Lower lobe of right lung (tissue), 2 donors: ENCODE measurements around the gene REEP3. TPM values are rescaled to one million over a fixed set of nuclear protein-coding genes. Genes with fewer than 3 reads are reported as not detected.
"Not testable (repeated sequence)": the region's sequence is repeated elsewhere in the genome, so short reads cannot be mapped to it uniquely, and the experiment has no call there.

ENCODE experiments used
- ATAC-seq, 2 donors: fragments of 200-7000 bp; cut with Tn5 transposase; one replicate each; pipeline ENCODE4 v1.9.1; 2020 to 2022; ENCODE audit warnings: mild to moderate bottlenecking in 2 of 2, moderate library complexity in 2 of 2
- DNase-seq: peaks from one replicate; pipeline ENCODE4 v3.0.0-alpha.2; 2020
- H3K27ac ChIP-seq: fragments of 200-600 bp; one replicate; pipeline ENCODE4 v1.8.0; 2022
- H3K27me3 ChIP-seq: fragments of 200-600 bp; one replicate; pipeline ENCODE4 v1.8.0; 2022; ENCODE audit warnings: low read depth
- H3K36me3 ChIP-seq: fragments of 200-600 bp; one replicate; pipeline ENCODE4 v1.8.0; 2022; ENCODE audit warnings: mild to moderate bottlenecking
- H3K4me1 ChIP-seq: fragments of 200-600 bp; one replicate; pipeline ENCODE4 v1.8.0; 2022
- H3K4me3 ChIP-seq: fragments of 200-600 bp; one replicate; pipeline ENCODE4 v1.8.0; 2022; ENCODE audit warnings: mild to moderate bottlenecking
- H3K9me3 ChIP-seq: fragments of 200-600 bp; one replicate; pipeline ENCODE4 v1.8.0; 2022
- CTCF ChIP-seq: fragments of 200-600 bp; IDR thresholded peaks from one replicate; pipeline ENCODE4 v1.8.0; 2022; ENCODE audit warnings: antibody characterized with exemption, mild to moderate bottlenecking
- intact Hi-C: fragments of 100-400 bp; cut with DNase I; formaldehyde crosslinking; loops from one replicate; pipeline ENCODE4 v1.11.0; 2022
- total RNA-seq: library from RNA; stranded (reverse); fragmentation: NEBNext Ultra II Directional; extraction: Animal tissue kit (Norgen Biotek cat#: 25700); gene quantifications from one replicate; pipeline ENCODE4 v1.2.1, GENCODE V29; 2021
- donor health status: DM: no; HTN: yes; CAD: no; lungs with severe emphysema.

The REEP3 gene
- total RNA-seq, 1 donor from 2014 or later: 50.9 TPM

GRCh38 chr10:63558132-63558784 lies 37.1 kb downstream of the REEP3 start:
- no peak for DNase-seq
- Histone ChIP-seq H3K9me3 (no peaks in the 10 kb centered on the region), H3K36me3 (no peaks in the 10 kb centered on the region), H3K4me3 (no peak overlapping the region), H3K27me3 (no peaks in the 10 kb centered on the region), H3K4me1 (no peaks in the 10 kb centered on the region), H3K27ac (no peak overlapping the region)
- no peak for TF ChIP-seq CTCF
- intact Hi-C loops: no loop called here
- ATAC-seq: no peak

GRCh38 chr10:63561341-63561740 lies 40.1 kb downstream of the REEP3 start:
- intact Hi-C loops: no loop called here
- H3K36me3 ChIP-seq: no peaks in the 10 kb centered on the region
- TF ChIP-seq CTCF: no peak

GRCh38 chr10:63562391-63562790 lies 41.2 kb downstream of the REEP3 start:
- intact Hi-C loops: no loop called here
- no peaks in the 10 kb centered on the region for H3K9me3 ChIP-seq
- no peaks in the 10 kb centered on the region for H3K36me3 ChIP-seq
- H3K4me3 ChIP-seq: no peak overlapping the region
- no peaks in the 10 kb centered on the region for H3K27me3 ChIP-seq
- no peak overlapping the region for H3K27ac ChIP-seq
- DNase-seq: no peak
- no peaks in the 10 kb centered on the region for H3K4me1 ChIP-seq
- no peak for ATAC-seq
- no peak for TF ChIP-seq CTCF

More at GRCh38 chr10:63561341-63561740, 40.1 kb downstream of the REEP3 start:
- Histone ChIP-seq H3K4me3 (no peak overlapping the region), H3K27ac (no peak overlapping the region), H3K4me1 (no peaks in the 10 kb centered on the region), H3K27me3 (no peaks in the 10 kb centered on the region), H3K9me3 (no peaks in the 10 kb centered on the region)
- ATAC-seq (no peak), DNase-seq (no peak)

- DNase-seq (no peak), ATAC-seq (no peak)
- no peak overlapping the region for H3K27ac ChIP-seq
- no peaks in the 10 kb centered on the region for H3K27me3 ChIP-seq
- no peaks in the 10 kb centered on the region for H3K4me1 ChIP-seq
- no peaks in the 10 kb centered on the region for H3K36me3 ChIP-seq
- no peak overlapping the region for H3K4me3 ChIP-seq
- H3K9me3 ChIP-seq: no peaks in the 10 kb centered on the region
- intact Hi-C loops: no loop called here
- no peak for TF ChIP-seq CTCF
Observed at GRCh38 chr10:63562857-63563256, 41.7 kb downstream of the REEP3 start.

GRCh38 chr10:63563623-63564022 lies 42.4 kb downstream of the REEP3 start:
- Histone ChIP-seq H3K4me3 (no peak overlapping the region), H3K36me3 (peaks cover 2% of the 10 kb centered on the region), H3K9me3 (no peaks in the 10 kb centered on the region), H3K27me3 (no peaks in the 10 kb centered on the region), H3K4me1 (no peaks in the 10 kb centered on the region), H3K27ac (no peak overlapping the region)
- DNase-seq: no peak
- no peak for ATAC-seq
- no peak for TF ChIP-seq CTCF
- intact Hi-C loops: no loop called here

GRCh38 chr10:63564731-63565130 lies 43.5 kb downstream of the REEP3 start:
- not testable (repeated sequence) for H3K27ac ChIP-seq, H3K4me3 ChIP-seq

More at GRCh38 chr10:63564731-63565130, 43.5 kb downstream of the REEP3 start:
- H3K36me3 ChIP-seq, H3K4me1 ChIP-seq, H3K9me3 ChIP-seq, DNase-seq, H3K27me3 ChIP-seq, intact Hi-C loops, ATAC-seq: not testable (repeated sequence)
